GM12878 (cell line): ENCODE data around the gene TMEM131L. TPM values are rescaled to one million over a fixed set of nuclear protein-coding genes. Genes with fewer than 3 reads are reported as not detected.

ENCODE experiments used
- ATAC-seq: fragments of 200-7000 bp; cut with Tn5 transposase; 3 replicates; pipeline ENCODE4 v1.9.1; 2020; ENCODE audit warnings: mild to moderate bottlenecking, moderate library complexity
- BruUV-seq: library from RNA; stranded (reverse); fragments of 400-500 nt; replicated peaks from 2 replicates; lab custom pipeline; 2021; lab: Mats Ljungman, UMichigan
- CTCF ChIA-PET: fragments of 300-600 bp; sonication (Branson Sonifier 250); formaldehyde crosslinking; extraction: SDS; loops from one replicate; lab custom pipeline; 2021; ENCODE audit warnings: inconsistent platforms; lab: Yijun Ruan, JAX
- POLR2A ChIA-PET: fragments of 350-600 bp; formaldehyde crosslinking; extraction: SDS; loops from one replicate; lab custom pipeline; 2021; ENCODE audit warnings: inconsistent platforms; lab: Charles Lee
- RAD21 ChIA-PET: fragments of 300-600 bp; sonication (Branson Sonifier 250); formaldehyde crosslinking; loops from one replicate; lab custom pipeline; 2023; ENCODE audit warnings: antibody characterized with exemption; ENCODE audit not compliant: unreplicated experiment; lab: Charles Lee
- SMC1A ChIA-PET: fragments of 300-600 bp; sonication (Branson Sonifier 250); formaldehyde crosslinking; loops from one replicate; lab custom pipeline; 2023; ENCODE audit not compliant: unreplicated experiment, uncharacterized antibody; lab: Charles Lee
- DNase-seq: peaks from one replicate; pipeline ENCODE4 v3.0.0-alpha.2; 2011; ENCODE audit warnings: low read depth, low spot score
- FAIRE-seq: peaks from 3 replicates; lab custom pipeline; 2011; peaks lifted over from hg19 to GRCh38; lab: Jason Lieb, UNC
- H2AFZ ChIP-seq: 2 replicates; pipeline ENCODE4 v1.6.0; 2011; ENCODE audit warnings: low read depth, low read length, control low read depth; ENCODE audit not compliant: control insufficient read depth
- H3K27ac ChIP-seq: 2 replicates; pipeline ENCODE4 v1.5.1; 2011; ENCODE audit warnings: control low read depth; ENCODE audit not compliant: control insufficient read depth, insufficient read depth
- H3K27me3 ChIP-seq, 2 experiments: replicated peaks in 1 of 2; 2 replicates each; pipeline versions ENCODE4 v1.6.0 to v1.6.1; 2011; ENCODE audit warnings: low read length in 1 of 2; ENCODE audit not compliant: control insufficient read depth in 2 of 2, insufficient read depth in 2 of 2
- H3K36me3 ChIP-seq, 2 experiments: 2 replicates each; pipeline ENCODE4 v1.5.1; 2011; ENCODE audit warnings: low read length in 1 of 2; ENCODE audit not compliant: control insufficient read depth in 2 of 2, insufficient read depth in 2 of 2
- H3K4me1 ChIP-seq: 2 replicates; pipeline ENCODE4 v1.6.1; 2011; ENCODE audit warnings: mild to moderate bottlenecking, low read length, moderate library complexity, mixed read lengths; ENCODE audit not compliant: control insufficient read depth, insufficient read depth
- H3K4me2 ChIP-seq: 2 replicates; pipeline ENCODE4 v1.6.0; 2011; ENCODE audit warnings: control low read depth; ENCODE audit not compliant: control insufficient read depth, insufficient read depth
- H3K4me3 ChIP-seq: fragments of 200-600 bp; sonication (generic); 2 replicates; pipeline ENCODE4 v1.5.1; 2016
- H3K79me2 ChIP-seq: 2 replicates; pipeline ENCODE4 v1.6.0; 2011; ENCODE audit warnings: low read length; ENCODE audit not compliant: control insufficient read depth, insufficient read depth
- H3K9ac ChIP-seq: 2 replicates; pipeline ENCODE4 v1.8.0; 2011; ENCODE audit warnings: low read length, control low read depth, mixed read lengths; ENCODE audit not compliant: control insufficient read depth, insufficient read depth
- H3K9me3 ChIP-seq: replicated peaks from 3 replicates; pipeline ENCODE4 v1.5.1; 2011; ENCODE audit warnings: mild to moderate bottlenecking, low read length; ENCODE audit not compliant: control insufficient read depth, insufficient read depth
- H4K20me1 ChIP-seq: 2 replicates; pipeline ENCODE4 v1.6.0; 2011; ENCODE audit not compliant: control insufficient read depth, insufficient read depth
- BACH1 ChIP-seq: fragments of 450-650 bp; IDR thresholded peaks from 2 replicates; pipeline ENCODE4 v1.6.1; 2017; ENCODE audit warnings: mild to moderate bottlenecking, borderline replicate concordance
- CREM ChIP-seq: IDR thresholded peaks from 2 replicates; pipeline ENCODE4 v1.6.1; 2014; ENCODE audit warnings: antibody characterized with exemption, low read depth
- DPF2 ChIP-seq: fragments of 450-650 bp; IDR thresholded peaks from 2 replicates; pipeline ENCODE4 v1.6.1; 2017; ENCODE audit warnings: mild to moderate bottlenecking
- FOS ChIP-seq: IDR thresholded peaks from 3 replicates; pipeline ENCODE4 v1.6.1; 2011; ENCODE audit warnings: borderline replicate concordance; ENCODE audit not compliant: insufficient read length; ENCODE audit errors: extremely low read depth
- IKZF2 ChIP-seq, 2 experiments: fragments of 450-650 bp; IDR thresholded peaks; 2 replicates each; pipeline ENCODE4 v1.6.1; 2017; ENCODE audit warnings: mild to moderate bottlenecking in 2 of 2, moderate library complexity in 2 of 2
- JUNB ChIP-seq: IDR thresholded peaks from 2 replicates; pipeline ENCODE4 v1.6.1; 2016; ENCODE audit warnings: antibody characterized with exemption, mild to moderate bottlenecking
- MAX ChIP-seq: IDR thresholded peaks from 2 replicates; pipeline ENCODE4 v1.6.1; 2012; ENCODE audit warnings: low read depth, low read length, improper control_type of control experiment
- MEF2B ChIP-seq: fragments of 450-650 bp; IDR thresholded peaks from 2 replicates; pipeline ENCODE4 v1.6.1; 2018; ENCODE audit warnings: mild to moderate bottlenecking, moderate library complexity; ENCODE audit not compliant: partially characterized antibody, poor library complexity, severe bottlenecking
- MTA2 ChIP-seq: fragments of 450-650 bp; IDR thresholded peaks from 2 replicates; pipeline ENCODE4 v1.6.1; 2016; ENCODE audit warnings: low read depth, mild to moderate bottlenecking, moderate library complexity
- MXI1 ChIP-seq: fragments of 150-350 bp; IDR thresholded peaks from 2 replicates; pipeline ENCODE4 v1.6.1; 2011; ENCODE audit warnings: low read depth, mild to moderate bottlenecking, inconsistent platforms, low read length, improper control_type of control experiment
- RCOR1 ChIP-seq: conservative IDR thresholded peaks from 2 replicates; pipeline ENCODE4 v1.6.1; 2012; ENCODE audit warnings: low read depth, low read length, improper control_type of control experiment
- RUNX3 ChIP-seq: IDR thresholded peaks from 2 replicates; pipeline ENCODE4 v1.6.1; 2012; ENCODE audit warnings: low read length, inconsistent platforms
- SMARCA5 ChIP-seq: fragments of 450-650 bp; IDR thresholded peaks from 2 replicates; pipeline ENCODE4 v1.6.1; 2017; ENCODE audit warnings: mild to moderate bottlenecking
- SMC3 ChIP-seq: IDR thresholded peaks from 2 replicates; pipeline ENCODE4 v1.6.1; 2011; ENCODE audit warnings: low read length, improper control_type of control experiment, borderline replicate concordance
- SREBF1 ChIP-seq: IDR thresholded peaks from 2 replicates; pipeline ENCODE4 v1.6.1; 2012; ENCODE audit warnings: mild to moderate bottlenecking, low read length
- SUZ12 ChIP-seq: fragments of 200-600 bp; sonication (generic); IDR thresholded peaks from one replicate; pipeline ENCODE4 v1.6.1; 2018; ENCODE audit warnings: antibody characterized with exemption, mild to moderate bottlenecking; ENCODE audit not compliant: unreplicated experiment
- WRNIP1 ChIP-seq: IDR thresholded peaks from 2 replicates; pipeline ENCODE4 v1.6.1; 2011; ENCODE audit warnings: low read depth, low read length, improper control_type of control experiment, borderline replicate concordance
- ZSCAN29 ChIP-seq: fragments of 450-650 bp; IDR thresholded peaks from 2 replicates; pipeline ENCODE4 v1.6.1; 2017; ENCODE audit warnings: mild to moderate bottlenecking, moderate library complexity
- WGBS: methylation state at CpG from one replicate; pipeline ENCODE4 v1.1.6; 2016; ENCODE audit warnings: low lambda C conversion rate; ENCODE audit not compliant: insufficient replicate concordance, insufficient coverage; ENCODE audit errors: missing lambda C conversion rate; 5-methylcytosine and 5-hydroxymethylcytosine counted together
- in situ Hi-C: fragments of 300-500 bp; cut with MboI; formaldehyde crosslinking; loops from 9 replicates; pipeline ENCODE4 v1.14.3; 2018; ENCODE audit warnings: mixed read lengths
- intact Hi-C: fragments of 100-400 bp; cut with micrococcal nuclease; formaldehyde crosslinking; loops from one replicate; pipeline ENCODE4 v1.14.2; 2022; ENCODE audit not compliant: unreplicated experiment
- polyA plus RNA-seq, 11 experiments: library from polyadenylated mRNA; depleted of rRNA in 4 of 11; unstranded in 6 of 11; stranded (reverse) in 5 of 11; fragments of >200 nt; fragmentation: Nextera tagmentation in 4 of 11; fragmentation: Illumina TruSeq in 1 of 11; extraction: Ambion mirVana in 4 of 11; extraction: Trizol in 1 of 11; gene quantifications; 1 replicate in 1 of 11; 2 replicates in 10 of 11; pipeline versions ENCODE4 v1.2.1 to v1.2.3, GENCODE V29; 2011 to 2016; ENCODE audit warnings: inconsistent platforms in 2 of 11, missing spikeins in 2 of 11, low read depth in 1 of 11
- total RNA-seq, 4 experiments: library from RNA; depleted of rRNA in 3 of 4; stranded (reverse); fragments of >200 nt in 3 of 4; fragmentation: Illumina TruSeq in 1 of 4; extraction: Trizol in 1 of 4; gene quantifications; 2 replicates each; pipeline versions ENCODE4 v1.2.1 to v1.2.3, GENCODE V29; 2013 to 2021
- TF ChIP-seq, protein P1 (sequence below): IDR thresholded peaks from 2 replicates; pipeline ENCODE4 v1.6.1; 2011; ENCODE audit warnings: low read depth, mild to moderate bottlenecking, low read length, moderate library complexity, borderline replicate concordance; ENCODE audit errors: extremely low read depth

TMEM131L gene
- total and polyA plus RNA-seq, 10 of the 15 experiments (the other 5 are each of a cell fraction or from before 2014, with no cell fraction given): 8.5 to 101 (median 74.4) TPM

GRCh38 chr4:153489856-153490558 is 23.8 kb downstream of the TMEM131L start:
- Histone ChIP-seq H3K4me2 (peak overlapping the region; percentile 87), H3K4me3 (peak overlapping the region; percentile 85), H3K79me2 (peaks cover 99% of the 10 kb centered on the region), H2AFZ (no peak overlapping the region), H3K9me3 (no peaks in the 10 kb centered on the region), H3K27ac (peak overlapping the region; percentile 81), H3K36me3 (peaks cover 3 to 12% of the 10 kb centered on the region in 2 experiments), H4K20me1 (no peaks in the 10 kb centered on the region), H3K4me1 (peaks cover 38% of the 10 kb centered on the region), H3K27me3 (no peaks in the 10 kb centered on the region), H3K9ac (peak overlapping the region; percentile 93)
- RAD21 ChIA-PET: interaction anchor here (1.5 to 15.3 kb wide), 8 partner anchors 8 to 144 kb away, joined by 4 to 429 read pairs (median 14); partner anchors contain the start of gene TMEM131L
- 1% methylated on average over 7 of the region's 7 CpGs for WGBS
- ATAC-seq (no peak), FAIRE-seq (no peak), DNase-seq (no peak)
- POLR2A ChIA-PET: interaction anchor here (1.2 to 18.1 kb wide), 5 partner anchors 9 to 56 kb away, joined by 3 to 322 read pairs (median 56); partner anchors contain the start of gene TMEM131L
- TSS peak; percentile 54 for BruUV-seq
- intact Hi-C loops: loop anchor here (5.0 kb wide), 2 partner anchors 143 to 152 kb away; no protein-coding TSS in a partner anchor
- CTCF ChIA-PET: interaction anchor here (0.6 to 4.7 kb wide), 11 partner anchors 9 to 83 kb away, joined by 3 to 30 read pairs (median 6); no protein-coding TSS in a partner anchor
- in situ Hi-C loops: no loop called here
- TF ChIP-seq MTA2 (peak; percentile 71), IKZF2 (IDR thresholded peaks at IDR 0.05) (peak in 1 of 2 experiments; percentile 28; a peak in 1 of 4 replicates), RUNX3 (no peak), WRNIP1 (no peak), SREBF1 (no peak), CREM (peak; percentile 26; the same call in 1 of the 2 replicates), JUNB (no peak), MXI1 (no peak), SUZ12 (no peak), ZSCAN29 (no peak), MEF2B (no peak), SMARCA5 (0 out of 2 replicates have a peak, but pooled peaks have one; percentile 51), MAX (no peak), DPF2 (0 out of 2 replicates have a peak, but pooled peaks have one; percentile 17), BACH1 (0 out of 2 replicates have a peak, but pooled peaks have one; percentile 20), SMC3 (no peak), RCOR1 (no peak), FOS (no peak)
- TF ChIP-seq, protein P1, sequence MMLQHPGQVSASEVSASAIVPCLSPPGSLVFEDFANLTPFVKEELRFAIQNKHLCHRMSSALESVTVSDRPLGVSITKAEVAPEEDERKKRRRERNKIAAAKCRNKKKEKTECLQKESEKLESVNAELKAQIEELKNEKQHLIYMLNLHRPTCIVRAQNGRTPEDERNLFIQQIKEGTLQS: no peak
- SMC1A ChIA-PET: interaction anchor here (0.9 to 14.0 kb wide), 12 partner anchors 9 to 144 kb away, joined by 3 to 356 read pairs (median 10); partner anchors contain the start of gene TMEM131L
